Measurements from ENCODE around the gene TEAD2.
"Not testable (repeated sequence)": the region's sequence is repeated elsewhere in the genome, so short reads cannot be mapped to it uniquely, and the experiment has no call there.

Gene TEAD2

DNA sequence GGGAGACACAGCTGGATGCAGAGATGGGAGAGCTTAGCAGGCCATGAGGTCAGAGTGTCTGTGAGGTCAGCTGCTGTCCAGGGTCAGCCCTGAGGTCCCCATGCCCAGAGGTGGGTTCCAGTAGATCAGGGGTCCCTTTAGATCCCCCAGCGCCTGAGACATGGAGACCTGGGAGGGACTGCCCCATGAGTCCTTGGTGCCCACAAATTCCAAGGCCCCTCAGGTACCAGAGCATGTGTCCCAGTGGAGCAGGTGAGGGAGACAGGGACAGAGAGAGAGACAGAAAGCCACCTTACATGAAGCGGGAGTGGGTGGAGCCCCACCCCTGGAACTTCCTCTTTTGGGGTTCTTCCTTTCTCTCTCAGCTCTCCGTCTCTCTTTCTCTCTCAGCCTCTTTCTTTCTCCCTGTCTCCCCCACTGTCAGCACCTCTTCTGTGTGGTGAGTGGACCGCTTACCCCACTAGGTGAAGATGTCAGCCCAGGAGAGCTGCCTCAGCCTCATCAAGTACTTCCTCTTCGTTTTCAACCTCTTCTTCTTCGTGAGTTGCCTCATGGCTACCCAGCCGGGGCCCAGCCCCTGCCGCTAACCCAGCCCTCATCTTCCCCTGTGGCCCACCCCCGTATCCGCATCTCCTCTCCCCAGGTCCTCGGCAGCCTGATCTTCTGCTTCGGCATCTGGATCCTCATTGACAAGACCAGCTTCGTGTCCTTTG is 27.0 kb downstream of the TEAD2 start, which contains the start of gene CD37:
Gene CD37, plus strand, starts transcription at position 336 of the 713 bp plus-strand sequence. Its CDS starts 135 bp downstream, at position 471.
- DNase-seq (ENCODE audit: extremely low spot score, insufficient read length, low read depth) (no peak), FAIRE-seq (peak; percentile 96)

- FAIRE-seq, result peak; percentile 95
- DNase-seq (ENCODE audit: extremely low spot score, insufficient read length, low read depth), result no peak
These were observed 28.4 kb downstream of the TEAD2 start for GRCh38 chr19:49333811-49334288.

DNA sequence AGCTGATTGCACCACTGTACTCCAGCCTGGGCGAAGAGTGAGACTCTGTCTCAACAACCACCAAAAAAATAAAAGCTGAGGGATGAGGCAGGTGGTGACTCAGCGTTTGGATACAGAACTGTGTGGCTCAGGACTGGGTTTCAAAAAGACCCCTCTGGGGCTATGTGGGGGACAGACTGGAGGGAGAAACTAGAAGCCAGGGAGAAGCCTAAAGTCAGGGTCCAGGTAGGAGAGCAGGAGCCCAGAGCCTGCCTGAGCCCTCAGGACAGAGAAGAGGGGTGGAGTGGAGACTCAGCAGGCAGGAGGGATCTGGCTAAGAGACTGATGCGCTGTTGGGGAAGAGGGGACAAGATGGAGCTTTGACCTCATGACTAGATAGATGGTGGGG is 28.8 kb downstream of the TEAD2 start:
- FAIRE-seq, result no peak

DNA sequence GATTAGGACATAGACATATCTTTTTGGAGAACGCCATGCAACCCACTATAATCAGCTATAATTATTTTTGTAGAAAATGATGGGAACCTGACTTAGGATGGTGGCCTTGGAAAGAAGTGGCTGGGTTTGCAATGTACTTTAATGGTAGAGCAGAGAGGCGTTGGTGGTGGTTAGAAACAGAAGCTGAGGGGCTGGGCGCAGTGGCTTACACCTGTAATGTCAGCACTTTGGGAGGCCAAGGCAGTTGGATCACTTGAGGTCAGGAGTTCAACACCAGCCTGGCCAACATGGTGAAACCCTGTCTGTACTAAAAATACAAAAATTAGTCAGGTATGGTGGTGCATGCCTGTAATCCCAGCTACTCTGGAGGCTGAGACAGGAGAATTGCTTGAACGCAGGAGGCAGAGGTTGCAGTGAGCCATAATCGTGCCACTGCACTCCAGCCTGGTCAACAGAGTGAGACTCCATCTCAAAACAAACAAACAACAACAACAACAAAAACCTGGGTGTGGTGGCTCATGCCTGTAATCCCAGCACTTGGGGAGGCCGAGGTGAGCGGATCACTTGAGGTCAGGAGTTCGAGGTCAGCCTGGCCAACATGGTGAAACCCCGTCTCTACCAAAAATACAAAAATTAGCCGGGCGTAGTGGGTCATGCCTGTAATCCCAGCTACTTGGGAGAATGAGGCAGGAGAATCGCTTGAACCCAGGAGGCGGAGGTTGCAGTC is 29.4 kb downstream of the TEAD2 start:
- not testable (repeated sequence) for DNase-seq (ENCODE audit: extremely low spot score, insufficient read length, low read depth); FAIRE-seq

More for the DNA sequence above, 28.8 kb downstream of the TEAD2 start:
- DNase-seq (ENCODE audit: extremely low spot score, insufficient read length, low read depth), result no peak

DNA sequence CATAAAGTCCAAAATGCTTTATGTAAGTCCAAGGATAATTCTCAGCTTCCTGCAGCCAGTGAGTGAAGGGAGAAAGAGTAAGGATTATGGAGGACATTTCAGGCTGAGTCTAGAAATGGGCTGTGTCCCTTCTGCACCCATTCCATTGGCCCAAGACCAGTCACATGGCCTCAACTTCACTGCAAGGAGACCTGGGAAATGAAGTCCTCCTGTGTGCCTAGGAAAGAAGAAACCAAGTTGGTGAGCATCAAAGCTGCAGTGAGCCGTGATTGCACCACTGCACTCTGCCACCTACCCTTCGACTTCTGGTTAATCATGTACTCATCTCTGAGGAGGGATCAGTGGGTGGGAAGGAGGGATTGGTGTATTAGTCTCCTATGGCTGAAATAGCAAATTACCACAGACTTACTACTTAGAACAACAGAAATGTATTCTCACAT is 30.6 kb downstream of the TEAD2 start:
- DNase-seq (ENCODE audit: extremely low spot score, insufficient read length, low read depth) (no peak), FAIRE-seq (peak; percentile 96)

DNA sequence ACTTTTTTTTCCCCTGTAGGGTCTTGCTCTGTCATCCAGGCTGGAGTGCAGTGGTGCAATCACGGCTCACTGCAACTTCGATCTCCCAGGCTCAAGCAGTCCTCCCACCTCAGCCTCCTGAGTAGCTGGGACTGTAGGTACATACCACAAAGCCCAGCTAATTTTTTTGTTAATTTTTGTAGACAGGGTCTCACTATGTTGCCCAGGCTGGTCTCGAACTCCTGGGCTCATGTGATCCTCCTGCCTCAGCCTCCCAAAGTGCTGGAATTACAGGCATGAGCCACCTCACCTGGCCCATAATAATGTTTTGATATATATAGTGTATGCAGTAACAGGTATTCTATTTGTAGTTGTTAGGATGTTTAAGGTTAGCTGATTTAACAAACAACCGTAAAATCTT is 31.0 kb downstream of the TEAD2 start:
- not testable (repeated sequence) for FAIRE-seq; DNase-seq (ENCODE audit: extremely low spot score, insufficient read length, low read depth)

- no peak for FAIRE-seq
- DNase-seq (ENCODE audit: extremely low spot score, insufficient read length, low read depth), result no peak
These were observed 33.5 kb downstream of the TEAD2 start for GRCh38 chr19:49328741-49329140.

DNA sequence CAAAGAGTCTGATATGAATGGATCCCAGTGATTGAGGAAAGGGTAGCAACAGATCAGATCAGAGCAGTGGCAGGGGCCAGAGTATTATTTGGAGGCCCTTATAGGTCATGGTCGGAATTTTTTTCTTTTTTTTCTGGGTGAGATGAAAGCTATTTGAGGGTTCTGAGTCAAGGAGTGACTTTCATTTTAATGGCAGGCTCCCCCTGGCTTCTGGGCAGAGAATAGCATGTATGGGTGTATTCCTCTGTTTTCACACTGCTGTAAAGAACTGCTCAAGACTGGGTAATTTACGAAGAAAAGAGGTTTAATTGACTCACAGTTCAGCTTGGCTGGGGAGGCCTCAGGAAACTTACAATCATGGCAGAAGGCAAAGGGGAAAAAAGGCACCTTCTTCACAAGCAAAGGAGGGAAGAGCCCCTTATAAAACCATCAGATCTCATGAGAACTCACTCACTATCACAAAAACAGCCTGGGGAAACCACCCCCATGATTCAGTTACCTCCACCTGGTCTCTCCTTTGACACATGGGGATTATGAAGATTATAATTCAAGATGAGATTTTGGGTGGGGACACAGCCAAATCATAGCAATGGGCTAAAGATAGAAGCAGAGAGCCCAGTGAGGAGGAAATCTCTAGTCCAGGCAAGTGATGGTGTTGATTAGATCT is 34.2 kb downstream of the TEAD2 start:
- DNase-seq (ENCODE audit: extremely low spot score, insufficient read length, low read depth) (no peak), FAIRE-seq (peak; percentile 71)

GRCh38 chr19:49326165-49326704 is 36.0 kb downstream of the TEAD2 start:
- FAIRE-seq, result peak; percentile 81
- no peak for DNase-seq (ENCODE audit: extremely low spot score, insufficient read length, low read depth)

DNA sequence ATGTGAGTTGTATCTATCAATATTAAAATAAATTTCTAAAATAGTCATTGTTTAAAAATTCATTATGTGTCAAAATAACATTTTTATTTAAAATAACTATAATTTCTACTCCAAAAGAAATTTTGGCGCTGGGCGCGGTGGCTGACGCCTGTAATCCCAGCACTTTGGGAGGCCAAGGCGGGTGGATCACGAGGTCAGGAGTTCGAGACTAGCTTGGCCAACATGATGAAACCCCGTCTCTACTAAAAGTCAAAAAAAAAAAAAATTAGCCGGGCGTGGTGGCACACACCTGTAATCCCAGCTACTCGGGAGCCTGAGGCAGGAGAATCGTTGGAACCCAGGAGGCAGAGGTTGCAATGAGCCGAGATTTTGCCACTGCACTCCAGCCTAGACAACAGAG is 36.5 kb downstream of the TEAD2 start:
- DNase-seq (ENCODE audit: extremely low spot score, insufficient read length, low read depth); FAIRE-seq: not testable (repeated sequence)

GRCh38 chr19:49324801-49325576 is 37.2 kb downstream of the TEAD2 start, which contains the start of gene SLC6A16:
Gene SLC6A16, minus strand, starts transcription at chr19:49325191. Its CDS starts 13,844 bp downstream, at chr19:49311347.
- DNase-seq (ENCODE audit: extremely low spot score, insufficient read length, low read depth) (no peak), FAIRE-seq (peak; percentile 5)

GRCh38 chr19:49318296-49318695 is 43.9 kb downstream of the TEAD2 start:
- peak; percentile 5 for FAIRE-seq

DNA sequence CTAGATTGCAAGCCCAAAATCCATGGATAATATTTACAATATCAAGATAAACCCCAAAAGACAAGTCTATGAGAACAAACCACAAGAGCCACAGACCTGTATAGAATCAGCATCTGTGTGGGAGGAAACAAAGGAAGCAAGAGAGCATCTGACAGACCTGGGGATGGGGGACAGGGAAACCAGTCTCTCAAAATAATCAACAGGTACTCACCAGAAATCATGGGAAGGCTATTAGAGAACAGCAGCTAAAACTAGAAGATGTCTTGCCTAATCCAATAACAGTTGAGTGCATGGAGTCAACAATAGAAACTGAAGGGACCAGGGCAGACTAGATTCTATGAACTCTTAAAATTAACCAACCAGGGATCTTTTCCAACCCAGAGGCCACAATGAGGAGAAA is 45.9 kb downstream of the TEAD2 start:
- FAIRE-seq, result no peak
- DNase-seq (ENCODE audit: extremely low spot score, insufficient read length, low read depth), result no peak

More at GRCh38 chr19:49318296-49318695, 43.9 kb downstream of the TEAD2 start:
- no peak for DNase-seq (ENCODE audit: extremely low spot score, insufficient read length, low read depth)

GRCh38 chr19:49315111-49315510 is 47.1 kb downstream of the TEAD2 start:
- no peak for DNase-seq (ENCODE audit: extremely low spot score, insufficient read length, low read depth)
- no peak for FAIRE-seq

DNA sequence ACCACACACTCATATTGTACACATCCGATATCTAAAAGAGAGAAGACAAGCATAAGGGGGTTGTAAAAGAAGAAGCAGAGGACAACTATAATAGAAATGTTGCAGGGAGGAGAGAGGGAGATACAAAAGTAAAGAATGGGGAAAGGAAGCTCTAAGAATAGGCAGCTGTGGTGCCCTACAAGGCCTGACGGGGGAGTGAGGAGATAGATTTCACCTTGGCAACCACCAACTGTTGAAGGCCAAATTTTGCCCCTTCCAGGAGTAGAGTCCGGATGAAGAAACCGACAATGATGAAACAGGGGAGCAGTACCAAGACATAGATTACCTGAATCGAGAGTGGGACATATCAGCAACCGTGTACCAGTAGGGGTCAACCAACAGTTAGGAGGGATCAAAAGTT is 53.1 kb downstream of the TEAD2 start:
- no peak for DNase-seq (ENCODE audit: extremely low spot score, insufficient read length, low read depth)
- no peak for FAIRE-seq

GRCh38 chr19:49306734-49307133 is 55.5 kb downstream of the TEAD2 start:
- DNase-seq (ENCODE audit: extremely low spot score, insufficient read length, low read depth), result not testable (repeated sequence)
- peak; percentile 54 for FAIRE-seq

GRCh38 chr19:49301866-49302252 is 60.4 kb downstream of the TEAD2 start:
- DNase-seq (ENCODE audit: extremely low spot score, insufficient read length, low read depth), result no peak
- FAIRE-seq, result no peak

DNA sequence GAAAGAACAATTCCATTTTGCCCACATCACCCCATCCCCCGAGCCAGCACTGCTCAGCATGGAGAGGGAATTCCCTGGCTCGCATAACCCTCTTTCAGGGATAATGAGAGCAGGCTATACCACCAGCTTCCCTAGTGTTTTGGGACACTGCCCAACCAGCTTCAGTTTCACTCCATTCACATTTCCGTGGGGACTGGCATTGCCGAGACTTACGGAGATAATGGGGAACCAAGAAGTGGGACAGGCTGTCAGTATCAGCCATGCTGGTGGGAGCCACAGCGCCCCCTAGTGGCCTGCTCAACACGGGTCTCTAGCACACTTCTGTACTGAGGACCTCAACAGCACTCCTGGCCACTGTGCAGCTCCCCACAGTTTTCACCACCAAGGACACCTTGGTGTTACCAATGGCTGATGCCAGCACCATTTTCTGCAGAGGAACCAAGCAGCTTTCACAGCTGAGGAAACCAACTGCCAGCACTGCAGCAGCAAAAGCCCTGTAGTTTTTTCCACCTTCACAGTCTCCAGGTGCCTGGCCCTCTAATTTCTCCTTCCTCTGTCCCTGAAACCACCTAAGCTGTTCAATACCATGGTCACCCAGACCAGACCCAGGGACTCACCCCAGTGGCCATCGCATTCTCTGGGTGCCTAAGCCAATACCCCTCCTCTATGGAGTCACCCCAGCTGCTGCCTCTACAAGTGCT is 60.9 kb downstream of the TEAD2 start:
- peak; percentile 87 for FAIRE-seq
- peak; percentile 76 for DNase-seq (ENCODE audit: extremely low spot score, insufficient read length, low read depth)

- not testable (repeated sequence) for DNase-seq (ENCODE audit: extremely low spot score, insufficient read length, low read depth); FAIRE-seq
These were observed 63.6 kb downstream of the TEAD2 start for GRCh38 chr19:49298653-49299052.

Data from GM18507 (cell line).